WTC11 (cell line): ENCODE data around the gene PFKP.

ENCODE experiments used
- TP53 ChIP-seq: sonication (generic); formaldehyde crosslinking; IDR thresholded peaks from 2 replicates; pipeline ENCODE4 v1.8.1; 2023; ENCODE audit warnings: mild to moderate bottlenecking, missing genetic modification reagents
- TF ChIP-seq, protein P1 (sequence below): fragments of 200-600 bp; IDR thresholded peaks from 2 replicates; pipeline ENCODE4 v1.8.0; 2022; ENCODE audit warnings: antibody characterized with exemption
- TF ChIP-seq, protein P2 (sequence below): fragments of 250-450 bp; sonication (Bioruptor Pico); IDR thresholded peaks from 2 replicates; pipeline ENCODE4 v1.9.0; 2021; ENCODE audit warnings: moderate library complexity, mild to moderate bottlenecking, inconsistent platforms, borderline replicate concordance

DNA sequence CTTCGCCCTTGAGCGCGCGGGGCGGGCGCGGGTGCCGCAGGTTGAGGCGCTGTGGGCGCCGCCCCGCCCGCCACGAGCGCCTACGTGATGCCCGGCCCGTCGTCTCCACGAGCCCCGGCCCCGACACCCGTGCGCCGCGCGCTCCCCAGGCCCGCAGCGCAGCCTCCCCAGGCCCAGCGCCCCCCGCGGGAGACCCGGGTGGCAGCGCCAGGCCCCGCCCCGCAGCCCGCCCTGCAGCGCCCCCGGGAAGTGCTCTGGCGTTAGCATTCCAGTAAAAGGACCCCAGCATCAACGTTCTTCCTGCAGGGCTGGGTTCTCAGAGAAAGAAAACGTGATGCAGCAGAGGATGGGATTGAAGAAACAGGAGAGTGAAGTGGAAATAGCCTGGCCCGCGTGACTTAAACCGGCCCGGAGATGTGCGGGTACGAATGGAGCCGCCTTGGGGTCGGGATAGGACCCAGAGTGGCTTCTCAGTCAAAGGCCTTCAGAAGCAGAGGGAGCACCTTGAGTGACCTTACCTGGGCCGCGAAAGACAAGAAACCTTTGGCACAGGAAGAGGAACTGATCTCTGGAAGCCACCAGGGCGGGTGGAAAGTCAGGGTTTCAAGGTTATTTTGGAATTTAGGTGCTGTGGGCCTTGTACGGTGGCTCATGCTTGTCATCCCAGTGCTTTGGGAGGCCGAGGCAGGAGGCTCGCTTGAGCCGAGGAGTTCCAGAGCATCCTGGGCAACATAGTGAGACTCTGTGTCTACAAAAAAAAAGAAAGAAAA, 1.8 kb downstream of the PFKP start:
- TF ChIP-seq, protein P1, sequence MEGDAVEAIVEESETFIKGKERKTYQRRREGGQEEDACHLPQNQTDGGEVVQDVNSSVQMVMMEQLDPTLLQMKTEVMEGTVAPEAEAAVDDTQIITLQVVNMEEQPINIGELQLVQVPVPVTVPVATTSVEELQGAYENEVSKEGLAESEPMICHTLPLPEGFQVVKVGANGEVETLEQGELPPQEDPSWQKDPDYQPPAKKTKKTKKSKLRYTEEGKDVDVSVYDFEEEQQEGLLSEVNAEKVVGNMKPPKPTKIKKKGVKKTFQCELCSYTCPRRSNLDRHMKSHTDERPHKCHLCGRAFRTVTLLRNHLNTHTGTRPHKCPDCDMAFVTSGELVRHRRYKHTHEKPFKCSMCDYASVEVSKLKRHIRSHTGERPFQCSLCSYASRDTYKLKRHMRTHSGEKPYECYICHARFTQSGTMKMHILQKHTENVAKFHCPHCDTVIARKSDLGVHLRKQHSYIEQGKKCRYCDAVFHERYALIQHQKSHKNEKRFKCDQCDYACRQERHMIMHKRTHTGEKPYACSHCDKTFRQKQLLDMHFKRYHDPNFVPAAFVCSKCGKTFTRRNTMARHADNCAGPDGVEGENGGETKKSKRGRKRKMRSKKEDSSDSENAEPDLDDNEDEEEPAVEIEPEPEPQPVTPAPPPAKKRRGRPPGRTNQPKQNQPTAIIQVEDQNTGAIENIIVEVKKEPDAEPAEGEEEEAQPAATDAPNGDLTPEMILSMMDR = no peak
- TF ChIP-seq TP53 = no peak
- TF ChIP-seq, protein P2, sequence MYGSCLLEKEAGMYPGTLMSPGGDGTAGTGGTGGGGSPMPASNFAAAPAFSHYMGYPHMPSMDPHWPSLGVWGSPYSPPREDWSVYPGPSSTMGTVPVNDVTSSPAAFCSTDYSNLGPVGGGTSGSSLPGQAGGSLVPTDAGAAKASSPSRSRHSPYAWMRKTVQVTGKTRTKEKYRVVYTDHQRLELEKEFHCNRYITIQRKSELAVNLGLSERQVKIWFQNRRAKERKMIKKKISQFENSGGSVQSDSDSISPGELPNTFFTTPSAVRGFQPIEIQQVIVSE (CRISPR knock-in tag) = no peak
